ENCODE measurements around the gene SLC6A14.

- TF ChIP-seq CTCF (IDR thresholded peaks at IDR 0.05), result peak; percentile 15 to 32 (median 26)
- no peak for TF ChIP-seq POLR2AphosphoS5 (IDR thresholded peaks at IDR 0.05)
Measured at GRCh38 chrX:116490104-116490503, 53.7 kb downstream of the SLC6A14 start.
